NCI-H187 treated with DMSO at 0.1 percent for 48 hours (cell line): ENCODE results near the gene SRCIN1.

ENCODE experiments used
- DNase-seq: peaks from one replicate; lab custom pipeline; 2025; lab: John Stamatoyannopoulos, UW

Gene SRCIN1

DNA sequence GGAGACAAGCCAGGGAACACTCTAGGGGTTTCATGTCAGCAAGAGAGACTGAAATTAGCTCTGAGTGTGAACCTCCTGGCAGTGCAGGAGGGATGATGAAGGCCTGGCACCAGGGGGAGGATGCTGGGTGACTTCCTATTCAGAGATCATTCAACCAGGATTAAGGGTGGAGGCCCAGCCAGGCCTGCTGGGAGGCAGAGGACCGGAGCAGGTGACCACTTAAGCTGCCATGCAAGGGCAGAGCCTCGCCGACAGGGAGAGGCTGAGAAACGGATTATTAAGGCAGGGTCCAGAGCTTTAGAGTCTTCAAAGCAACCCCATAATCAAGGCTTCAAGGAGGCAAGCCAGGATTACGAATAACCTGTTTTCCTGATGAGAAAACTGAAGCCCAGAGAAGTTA is 10.6 kb upstream of the SRCIN1 start:
- no peak for DNase-seq

DNA sequence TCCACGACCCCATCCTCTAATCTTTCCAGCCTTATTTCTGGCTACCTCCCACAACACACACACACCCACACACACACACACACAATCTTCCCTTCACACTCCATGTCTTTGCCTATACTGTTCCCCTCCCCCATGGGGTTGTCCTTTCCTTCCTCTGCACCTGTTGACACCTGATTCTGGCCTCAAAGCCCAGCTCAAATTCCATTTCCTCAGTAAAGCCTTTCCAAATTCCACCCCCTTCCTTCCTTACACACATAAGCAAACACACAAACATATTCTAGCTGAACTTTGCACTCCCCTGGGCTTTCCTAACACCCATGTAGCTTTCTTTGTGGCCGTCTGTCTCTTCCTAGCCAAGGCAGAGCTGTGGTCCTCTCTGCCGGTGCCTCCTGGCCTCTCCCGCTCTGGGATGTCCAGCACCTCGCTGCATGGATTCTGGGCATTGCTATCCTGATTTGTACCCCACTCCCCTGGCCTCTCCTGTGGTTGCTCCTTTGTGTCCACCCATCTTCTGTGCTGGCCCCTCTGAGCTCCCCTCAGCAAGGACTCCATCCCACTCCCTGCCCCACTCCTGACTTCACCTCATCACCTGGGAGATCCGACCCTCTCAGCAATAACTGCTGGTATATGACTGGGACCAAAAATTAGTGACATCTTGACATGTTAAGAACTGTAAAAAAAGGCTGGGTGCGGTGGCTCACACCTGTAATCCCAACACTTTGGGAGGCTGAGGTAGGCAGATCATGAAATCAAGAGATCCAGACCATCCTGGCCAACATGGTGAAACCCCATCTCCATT is 8.4 kb upstream of the SRCIN1 start:
- DNase-seq, result no peak

GRCh38 chr17:38613525-38613980 is 7.8 kb upstream of the SRCIN1 start:
- no peak for DNase-seq

DNA sequence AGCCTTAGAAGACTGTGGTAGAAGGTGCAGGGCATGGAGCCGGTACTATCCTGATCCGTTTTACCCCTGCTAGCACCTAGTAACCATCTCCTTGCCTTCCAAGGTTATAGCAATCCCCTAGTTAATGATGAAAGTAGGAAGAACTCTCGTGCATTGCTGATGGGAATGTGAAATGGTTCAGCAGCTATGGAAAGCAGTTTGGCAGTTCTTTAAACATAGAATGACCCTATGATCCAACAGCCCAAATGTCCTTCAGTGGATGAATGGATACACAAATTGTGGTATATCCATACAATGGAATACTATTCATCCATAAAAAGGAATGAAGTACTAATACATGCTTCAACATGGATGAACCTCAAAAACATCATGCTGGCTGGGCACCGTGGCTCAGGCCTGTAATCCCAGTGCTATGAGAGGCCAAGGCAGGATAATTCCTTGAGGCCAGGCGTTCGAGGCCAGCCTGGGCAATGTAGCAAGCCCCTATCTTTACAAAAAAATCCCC is 6.2 kb upstream of the SRCIN1 start:
- no peak for DNase-seq

GRCh38 chr17:38611070-38611786 is 5.5 kb upstream of the SRCIN1 start:
- no peak for DNase-seq

- no peak for DNase-seq
These were observed 3.7 kb upstream of the SRCIN1 start for GRCh38 chr17:38609280-38610031.

GRCh38 chr17:38608648-38609047 is 2.9 kb upstream of the SRCIN1 start:
- no peak for DNase-seq

DNA sequence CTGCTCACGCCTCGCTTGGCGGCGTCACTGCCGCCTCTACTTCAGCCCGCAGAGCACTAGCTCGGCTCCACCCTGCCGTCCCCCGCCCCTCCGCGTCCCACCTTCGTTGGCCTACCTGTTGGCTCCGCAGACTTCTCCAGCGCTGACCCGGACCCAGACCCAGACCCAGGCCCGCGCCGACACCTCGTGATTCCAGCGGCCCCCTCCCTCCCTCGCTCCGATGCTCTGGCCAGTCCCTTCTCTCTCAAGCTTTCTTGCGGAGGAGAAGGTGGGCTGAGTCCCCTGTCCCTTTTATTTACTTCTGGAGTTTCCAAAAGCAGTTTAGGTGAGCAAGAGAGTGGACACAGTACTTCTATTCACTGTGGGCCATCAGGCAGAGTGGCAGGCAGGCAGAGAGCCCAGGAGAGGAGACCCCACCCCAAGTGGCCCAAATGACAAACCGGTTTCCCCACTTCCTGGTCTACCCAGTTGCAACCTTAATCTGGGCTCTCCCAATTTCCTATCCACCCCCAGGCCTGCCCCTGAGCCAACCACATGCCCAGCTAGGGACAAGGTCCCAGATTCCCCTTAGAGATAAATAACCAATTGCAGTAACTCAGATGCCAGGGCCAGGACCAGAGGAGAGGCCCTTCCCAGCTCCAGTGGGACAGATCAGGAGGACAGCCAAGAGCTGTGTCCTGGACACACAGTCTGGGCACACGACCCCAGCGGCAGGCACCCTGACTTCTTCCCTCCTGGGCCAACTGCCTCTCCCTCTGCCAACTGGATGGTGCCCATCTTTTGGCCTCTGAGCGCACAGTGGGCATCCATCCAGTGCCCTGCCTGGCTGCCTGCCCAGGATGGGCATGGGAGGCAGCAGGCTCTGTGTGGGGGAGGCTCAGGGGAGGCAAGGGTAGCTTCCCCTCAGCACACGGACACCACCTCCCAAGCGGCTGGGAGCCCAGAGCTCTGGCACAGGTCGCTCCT is 1.2 kb upstream of the SRCIN1 start:
- DNase-seq, result no peak

GRCh38 chr17:38605411-38605840 is 326 bp downstream of the SRCIN1 start:
- no peak for DNase-seq

GRCh38 chr17:38604479-38605403 is 1.0 kb downstream of the SRCIN1 start:
- DNase-seq, result no peak

DNA sequence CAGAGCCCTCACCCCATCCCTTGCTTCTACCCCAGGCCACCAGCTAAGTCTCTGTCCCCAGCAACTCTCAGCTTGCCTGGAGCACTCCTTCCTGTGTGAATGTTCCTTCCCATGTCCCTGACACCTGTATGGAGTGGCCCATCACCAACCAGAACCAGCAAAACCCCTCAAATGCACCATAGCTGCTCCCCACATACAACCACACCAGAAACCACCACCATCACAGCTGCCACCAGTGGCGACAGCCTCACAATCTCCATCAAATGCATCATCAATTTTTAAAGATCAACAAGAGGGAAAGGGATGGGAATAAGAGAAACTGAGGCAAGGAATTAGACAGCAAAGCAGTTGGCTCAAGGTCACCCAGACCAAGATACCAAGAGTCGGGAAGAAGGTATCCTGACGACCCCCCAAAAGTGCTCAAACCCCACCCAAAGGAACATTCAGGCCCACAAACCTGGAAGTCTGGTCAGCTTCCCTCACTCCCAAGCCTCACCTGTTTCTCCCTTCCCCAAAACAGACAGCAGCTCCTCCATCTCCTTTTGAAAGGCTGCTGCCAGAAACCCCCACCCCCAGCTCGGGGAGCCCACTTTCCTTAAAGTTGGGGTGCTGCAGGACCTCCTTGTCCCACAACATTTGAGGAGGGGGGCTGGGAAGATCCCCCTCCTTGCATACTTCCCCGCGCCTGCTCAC is 1.8 kb downstream of the SRCIN1 start:
- DNase-seq, result no peak

GRCh38 chr17:38602956-38603785 is 2.6 kb downstream of the SRCIN1 start:
- DNase-seq, result no peak

GRCh38 chr17:38602453-38602852 is 3.3 kb downstream of the SRCIN1 start:
- DNase-seq, result no peak

DNA sequence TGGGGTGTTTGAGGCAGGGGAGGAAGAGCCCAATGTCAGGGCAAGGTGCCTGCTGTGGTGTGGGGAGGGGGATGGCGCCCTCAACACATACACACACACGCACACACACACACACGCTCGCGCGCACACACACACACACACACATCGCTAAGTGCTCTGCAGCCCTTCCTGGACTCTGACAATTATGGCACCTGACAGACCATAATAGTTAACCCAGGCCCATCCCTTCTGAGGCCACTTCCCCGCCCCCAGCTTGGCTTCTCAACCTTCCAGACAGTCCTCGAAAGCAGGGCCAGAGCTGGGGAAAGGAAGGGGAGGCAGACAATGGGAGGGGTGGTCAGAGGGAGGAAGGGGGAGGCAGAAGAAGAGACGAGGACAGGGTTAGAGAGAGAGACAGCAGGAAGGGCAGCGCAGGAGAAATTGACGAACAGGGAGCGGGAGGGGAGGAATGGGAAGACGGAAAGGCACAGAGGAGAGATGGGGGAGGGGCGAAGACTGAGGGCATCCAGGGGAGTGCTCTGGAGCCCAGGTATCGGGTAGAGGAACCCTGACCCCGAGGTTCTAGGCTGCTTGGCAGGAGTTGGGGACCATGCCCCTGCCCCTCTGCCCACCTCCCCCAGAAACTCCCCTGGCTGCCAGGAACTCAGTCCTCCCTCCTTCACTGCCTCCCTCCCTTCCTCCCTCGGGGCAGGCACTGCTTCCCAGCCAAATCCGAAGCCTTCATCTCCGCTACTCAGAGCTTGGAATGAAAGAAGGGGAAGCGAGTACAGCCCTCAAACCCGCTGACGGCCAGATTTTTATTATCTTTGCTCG is 4.0 kb downstream of the SRCIN1 start:
- peak; percentile 75 for DNase-seq

- no peak for DNase-seq
These were observed 4.8 kb downstream of the SRCIN1 start for GRCh38 chr17:38600906-38601305.

DNA sequence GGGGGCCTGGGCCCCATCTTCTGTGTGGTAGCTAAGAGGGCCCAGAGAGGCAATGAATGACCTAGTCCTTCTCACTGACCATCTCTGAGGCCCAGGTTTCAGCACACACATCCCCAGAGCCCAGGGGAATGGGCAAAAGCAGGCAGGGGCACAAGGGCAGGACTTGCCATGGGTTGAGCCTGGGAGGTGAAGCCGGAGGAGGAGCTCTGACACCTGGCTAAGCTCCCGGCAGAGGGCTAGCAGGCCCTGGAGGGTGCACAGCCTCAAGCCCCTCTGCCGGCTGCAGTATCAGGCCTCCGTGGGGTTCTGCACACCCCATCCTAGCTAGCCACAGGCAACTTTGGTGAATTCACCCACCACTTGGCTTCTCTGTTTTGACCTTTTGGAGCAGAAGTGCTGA is 5.3 kb downstream of the SRCIN1 start:
- DNase-seq, result no peak

DNA sequence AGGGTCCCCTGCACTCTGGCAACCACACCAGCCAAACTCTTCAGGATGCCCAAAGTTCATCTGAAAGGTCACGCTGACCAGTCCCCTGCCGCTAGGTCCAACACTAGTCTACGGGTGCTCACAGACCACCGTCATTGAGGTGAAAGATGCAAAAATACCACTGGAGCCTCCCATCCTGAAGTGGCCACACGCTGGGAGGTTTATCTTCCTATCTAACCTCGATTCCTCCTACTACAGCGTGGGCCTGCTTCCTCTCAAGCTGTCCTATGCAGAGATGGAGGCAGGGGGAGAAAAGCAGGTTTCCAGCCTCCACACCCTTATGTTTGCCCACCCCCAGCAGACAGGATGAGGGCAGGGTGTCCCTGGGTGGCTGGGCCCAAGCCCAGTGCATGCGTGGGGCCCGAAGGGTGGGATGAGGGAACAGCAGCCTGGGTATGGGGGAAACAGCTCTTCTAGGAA is 6.3 kb downstream of the SRCIN1 start:
- no peak for DNase-seq

DNA sequence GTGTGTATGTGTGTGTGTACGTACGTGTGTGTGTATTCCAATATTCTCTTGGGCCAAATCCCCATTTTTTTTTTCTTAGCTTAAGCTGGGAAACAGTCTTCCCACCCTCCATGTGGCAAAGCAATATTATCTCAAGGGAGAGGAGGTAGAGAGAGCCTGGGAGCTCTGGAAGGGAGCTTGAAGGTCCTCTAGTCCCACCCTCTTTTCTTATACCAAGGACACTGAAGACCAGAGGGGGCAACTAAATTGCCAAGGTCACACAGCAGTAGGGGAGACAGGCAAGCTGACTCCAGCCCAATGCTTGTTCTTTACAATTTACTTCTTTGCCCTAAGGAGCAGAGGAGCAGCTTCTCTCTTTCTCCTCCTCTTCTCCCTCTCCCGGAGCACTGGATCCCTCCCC is 6.8 kb downstream of the SRCIN1 start:
- no peak for DNase-seq
